HG02885 (cell line): Measurements from ENCODE around the gene CHN1.

Experiments used
- ATAC-seq: cut with Tn5 transposase; IDR thresholded peaks from one replicate; pipeline ENCODE4 v1.9.1; 2021; ENCODE audit warnings: mild to moderate bottlenecking; ENCODE audit not compliant: unreplicated experiment, poor library complexity

The CHN1 gene

GRCh38 chr2:174939046-174939445 is 66.1 kb downstream of the CHN1 start:
- no peak for ATAC-seq

DNA sequence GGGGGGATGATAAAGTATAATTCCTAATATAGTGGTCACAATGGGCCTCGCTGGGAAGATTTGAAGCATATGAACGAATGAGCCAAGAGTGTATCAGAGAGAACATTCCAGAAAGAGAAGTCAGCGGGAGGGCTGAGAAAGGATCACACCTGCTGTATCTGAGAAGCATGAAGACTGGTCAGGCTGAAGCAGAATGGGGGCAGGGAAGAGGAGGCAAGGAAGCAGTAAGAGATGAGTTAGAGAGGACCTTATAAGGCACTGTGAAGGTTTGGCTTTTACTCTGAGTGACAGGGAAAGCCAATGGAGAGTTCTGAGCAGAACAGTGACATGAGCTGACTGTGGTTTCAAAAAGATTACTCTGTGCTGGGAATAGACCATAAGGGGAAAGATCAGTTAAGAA is 73.5 kb downstream of the CHN1 start:
- ATAC-seq: no peak

GRCh38 chr2:174929786-174930185 is 75.4 kb downstream of the CHN1 start:
- no peak for ATAC-seq

DNA sequence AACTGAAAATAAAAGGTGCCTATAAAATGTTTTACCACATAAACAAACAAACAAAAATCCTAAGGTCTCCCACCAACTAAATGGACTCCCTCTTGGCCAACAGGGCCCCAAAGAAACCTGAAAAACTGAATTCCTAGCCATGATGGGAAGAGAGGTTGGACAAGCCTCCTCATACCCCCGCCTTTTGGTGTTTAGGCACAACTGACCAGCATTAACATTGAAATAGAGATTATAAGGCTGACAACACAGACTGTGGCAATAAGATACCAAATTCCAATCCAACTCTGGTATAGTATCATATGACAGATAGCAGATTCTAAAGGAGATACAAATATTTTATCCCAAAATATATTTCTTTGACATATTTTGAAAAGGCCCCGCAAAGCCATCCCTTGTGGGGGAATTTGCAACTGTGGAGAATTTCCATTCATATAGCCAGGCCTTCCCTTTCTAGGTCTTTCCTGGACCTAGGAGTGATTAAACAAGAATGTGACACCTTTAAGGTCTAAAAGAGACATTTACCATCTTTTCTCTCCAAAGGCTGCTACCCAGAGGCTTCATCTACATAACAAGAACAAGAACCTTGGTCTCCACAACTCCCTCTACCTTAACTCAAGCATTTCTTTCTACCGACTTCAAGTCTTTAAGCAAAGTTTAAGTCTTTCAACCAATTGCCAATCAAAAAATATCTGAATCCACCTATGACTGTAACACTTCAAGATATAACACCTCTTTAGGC is 80.0 kb downstream of the CHN1 start:
- ATAC-seq: no peak

GRCh38 chr2:174924061-174924693 is 81.0 kb downstream of the CHN1 start:
- no peak for ATAC-seq

- no peak for ATAC-seq
Measured at GRCh38 chr2:174919947-174920595, 85.1 kb downstream of the CHN1 start.

DNA sequence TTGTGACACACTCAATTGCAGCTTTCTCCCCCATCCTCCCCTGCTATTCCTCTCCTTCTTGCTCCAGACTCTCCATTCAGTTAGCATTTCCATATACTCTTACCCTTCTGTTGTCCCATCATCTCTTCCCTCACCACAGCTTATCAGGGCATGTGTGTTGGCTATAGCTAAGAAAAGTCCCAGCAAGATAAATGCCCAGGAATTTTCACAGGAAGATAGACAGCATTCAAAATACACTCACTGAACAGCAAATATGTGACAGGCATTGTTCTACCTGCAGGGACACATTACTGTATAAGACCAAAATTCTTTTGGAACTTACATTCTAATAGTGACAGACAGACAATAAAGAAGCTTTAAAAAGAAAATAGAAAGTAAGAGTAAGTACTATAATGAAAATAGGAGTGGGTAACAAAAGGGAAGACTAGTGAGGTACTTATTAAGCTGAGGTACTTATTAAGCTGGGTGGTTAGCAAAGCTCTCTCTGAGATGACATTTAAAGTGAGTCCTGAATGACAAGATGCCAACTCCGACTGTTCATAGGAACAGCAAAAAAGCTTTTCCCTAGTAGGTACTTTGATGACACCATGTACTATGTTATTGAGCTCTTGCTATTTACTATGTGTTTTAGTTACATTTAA is 86.2 kb downstream of the CHN1 start:
- ATAC-seq: no peak

GRCh38 chr2:174916270-174916930 is 88.8 kb downstream of the CHN1 start:
- ATAC-seq: no peak

- no peak for ATAC-seq
Measured at GRCh38 chr2:174914853-174915760, 90.1 kb downstream of the CHN1 start.

GRCh38 chr2:174908284-174908683 is 96.9 kb downstream of the CHN1 start:
- no peak for ATAC-seq

DNA sequence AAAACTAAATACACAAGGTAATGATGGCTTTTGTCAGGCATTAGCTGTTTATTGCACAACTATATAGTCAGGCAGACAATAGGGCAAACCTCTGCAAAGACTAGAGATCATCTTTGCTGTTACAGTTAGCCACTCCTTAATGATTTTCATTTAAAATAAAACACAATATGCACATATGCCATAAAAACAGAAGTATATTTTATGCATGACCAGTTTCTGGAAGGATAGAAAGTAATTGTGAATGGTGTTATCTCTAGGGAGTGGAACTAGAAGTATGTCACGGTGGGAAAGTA is 102.0 kb downstream of the CHN1 start:
- ATAC-seq: no peak

- no peak for ATAC-seq
Measured at GRCh38 chr2:174902506-174903263, 102.5 kb downstream of the CHN1 start.

GRCh38 chr2:174901075-174901474 is 104.1 kb downstream of the CHN1 start:
- no peak for ATAC-seq

- ATAC-seq: no peak
Measured at GRCh38 chr2:174897286-174897685, 107.9 kb downstream of the CHN1 start.

GRCh38 chr2:174893018-174893417 is 112.2 kb downstream of the CHN1 start:
- ATAC-seq: no peak

GRCh38 chr2:174892546-174892945 is 112.6 kb downstream of the CHN1 start:
- ATAC-seq: no peak

DNA sequence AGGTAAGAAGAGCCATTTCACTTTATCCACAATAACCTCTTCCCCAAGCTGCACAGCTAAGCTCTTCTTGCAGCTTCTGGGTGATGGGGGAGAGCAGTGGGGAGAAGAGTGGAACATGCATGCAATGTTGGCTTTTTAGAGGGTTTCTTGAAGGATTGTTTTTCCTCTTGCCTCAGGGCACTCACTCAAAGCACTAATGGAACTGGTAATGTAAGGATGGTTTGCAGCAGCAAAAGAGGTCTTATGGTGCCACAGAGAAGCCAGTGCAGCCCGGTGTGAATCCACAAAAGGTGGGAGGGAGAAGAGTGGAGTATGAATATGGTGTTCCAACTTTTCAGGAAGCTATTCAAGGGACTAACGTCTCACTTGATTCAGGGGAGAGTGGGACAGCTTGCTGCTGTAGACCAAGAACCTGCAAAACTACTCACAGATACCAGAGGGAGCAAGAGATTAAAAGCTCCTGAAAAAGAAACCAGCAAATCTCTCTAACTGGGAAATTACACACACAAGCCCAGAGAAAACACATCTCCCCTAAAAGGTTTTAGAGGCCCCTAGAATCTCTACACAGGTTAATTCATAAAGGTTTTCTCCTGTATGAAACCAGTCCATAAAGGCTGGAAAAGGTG is 116.4 kb downstream of the CHN1 start:
- ATAC-seq: no peak

GRCh38 chr2:174888146-174888545 is 117.0 kb downstream of the CHN1 start:
- no peak for ATAC-seq

DNA sequence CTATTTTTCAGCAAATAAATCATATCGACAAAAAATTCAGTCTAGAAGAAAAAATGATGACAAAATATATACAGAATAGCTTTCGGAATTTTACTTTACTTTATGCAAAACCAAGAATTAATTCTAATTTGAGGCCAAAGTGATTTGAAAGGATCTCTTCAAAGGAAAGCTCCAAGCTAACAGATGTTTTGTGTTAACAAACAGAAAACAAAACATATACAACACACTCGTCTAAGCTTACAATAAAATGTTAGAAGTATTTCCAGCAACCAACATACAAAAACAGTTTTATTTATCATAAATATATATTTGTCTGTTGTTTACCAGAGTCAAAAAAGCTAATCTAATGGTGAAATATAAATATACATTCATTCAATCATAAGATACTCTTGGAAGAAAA is 122.8 kb downstream of the CHN1 start:
- ATAC-seq: no peak
